Inflammatory macrophage (primary cell): ENCODE results near the gene TUBA8.
A peak's percentile ranks its signal among the peaks of the same experiment; 100 is the strongest.
"Not testable (repeated sequence)": the region's sequence is repeated elsewhere in the genome, so short reads cannot be mapped to it uniquely, and the experiment has no call there.

ENCODE experiments used
- DNase-seq, 2 donors: peaks; one replicate each; pipeline ENCODE4 v3.0.0-alpha.2; 2020 to 2022
- total RNA-seq, 18 experiments: gene quantifications; one replicate each; lab custom pipeline; 2026; ENCODE audit warnings: mixed read lengths in 6 of 18, inconsistent platforms in 2 of 18; lab: John Stamatoyannopoulos, UW

The TUBA8 gene
- total RNA-seq: 0 to 0.87 (median 0.09) reads per million in 18 experiments

DNA sequence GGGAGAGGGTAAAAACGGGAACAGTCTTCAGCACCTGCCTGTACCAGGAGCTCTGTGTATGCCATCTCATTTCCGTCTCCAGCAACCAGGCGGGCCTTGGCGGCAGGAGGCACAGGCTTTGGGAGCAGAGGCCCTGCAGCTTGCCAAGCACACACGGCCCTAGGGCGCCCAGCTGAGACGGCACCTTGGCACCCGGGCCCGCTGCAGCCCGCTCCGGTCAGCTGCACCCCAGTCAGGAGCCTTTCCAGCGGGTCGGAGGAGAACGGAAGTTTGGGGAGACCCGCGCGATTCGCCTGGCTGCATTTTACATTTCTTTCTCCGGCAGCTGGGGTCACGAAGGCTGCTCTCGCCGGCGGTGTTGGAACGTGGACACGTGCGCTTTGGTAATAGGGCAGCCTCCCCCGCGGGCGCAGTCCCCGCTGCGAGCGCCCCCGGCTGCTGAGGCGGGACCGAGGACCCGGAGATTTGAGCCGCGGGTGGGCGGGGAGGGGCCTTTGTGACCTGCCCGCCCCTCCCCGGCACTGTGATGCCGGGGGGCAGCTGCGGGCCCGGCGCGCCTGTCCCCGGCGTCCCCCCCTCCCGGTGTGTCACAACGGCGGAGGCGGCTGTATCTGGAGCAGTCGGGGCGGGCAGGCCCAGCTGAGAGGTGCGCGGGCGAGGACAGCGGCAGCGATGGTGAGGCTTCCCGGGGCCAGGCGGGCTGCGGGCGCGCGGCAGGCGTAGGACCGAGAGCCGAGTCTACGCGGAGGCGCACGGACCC lies at the start of gene TUBA8:
TUBA8 (plus strand) TSS at position 616 of the 760 bp plus-strand sequence; CDS start at position 673, 57 bp downstream.
- peak in 1 of 2 donors; percentile 35 for DNase-seq

DNA sequence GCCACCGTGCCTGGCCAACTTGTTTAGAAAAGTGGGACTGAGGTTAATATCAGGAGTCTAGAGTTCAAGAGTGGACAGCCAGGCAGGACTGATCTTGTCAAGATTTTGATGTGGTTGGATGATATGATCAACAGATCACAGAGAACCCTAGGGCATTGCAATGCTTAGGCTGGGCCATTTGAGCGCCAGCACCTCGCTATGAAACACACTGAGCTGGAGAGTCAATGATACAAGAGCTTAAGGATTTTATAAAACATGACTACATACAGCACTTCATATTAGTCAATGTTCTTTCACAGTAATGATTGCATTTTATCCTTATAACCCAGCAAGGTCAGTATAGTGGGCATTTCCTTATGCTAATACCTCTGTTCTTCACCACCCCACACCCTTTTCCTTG lies 48.2 kb upstream of the TUBA8 start:
- DNase-seq: no peak

DNA sequence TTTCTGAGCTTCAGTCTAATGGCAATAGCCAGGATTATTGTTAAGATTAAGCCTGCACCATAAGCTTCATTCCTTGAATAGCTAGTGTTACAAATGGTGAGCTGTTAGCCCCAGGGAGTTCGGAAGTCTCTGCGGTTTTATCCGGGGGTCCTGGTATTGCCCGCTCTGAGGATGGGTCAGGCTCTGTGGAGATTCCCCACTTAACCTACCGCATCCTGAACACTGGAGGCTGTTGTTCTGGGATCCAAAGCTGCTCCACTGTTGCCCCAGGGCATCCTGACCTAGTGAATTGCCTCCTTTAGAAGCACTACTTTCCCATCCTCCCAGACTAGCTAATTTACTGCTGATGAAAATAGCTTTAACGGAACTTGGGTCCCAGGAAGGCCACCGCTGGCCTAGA lies 47.3 kb upstream of the TUBA8 start:
- no peak for DNase-seq

DNA sequence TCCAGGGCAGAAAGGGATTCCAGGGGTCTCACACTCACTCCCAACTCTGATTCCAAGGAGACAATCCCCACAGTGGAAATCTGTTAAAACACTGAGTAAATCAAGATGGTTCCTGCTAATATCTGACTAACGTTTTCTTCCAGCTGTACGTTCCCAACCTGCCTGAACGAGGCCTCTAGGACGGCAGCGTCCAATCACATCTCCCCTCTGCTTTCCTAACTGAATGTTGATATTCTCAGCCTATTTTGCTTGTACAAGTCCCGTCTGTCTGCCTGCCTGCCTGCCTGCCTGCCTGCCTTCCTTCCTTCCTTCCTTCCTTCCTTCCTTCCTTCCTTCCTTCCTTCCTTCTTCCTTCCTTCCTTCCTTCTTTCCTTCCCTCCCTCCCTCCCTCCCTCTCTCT lies 46.9 kb upstream of the TUBA8 start:
- not testable (repeated sequence) for DNase-seq

DNA sequence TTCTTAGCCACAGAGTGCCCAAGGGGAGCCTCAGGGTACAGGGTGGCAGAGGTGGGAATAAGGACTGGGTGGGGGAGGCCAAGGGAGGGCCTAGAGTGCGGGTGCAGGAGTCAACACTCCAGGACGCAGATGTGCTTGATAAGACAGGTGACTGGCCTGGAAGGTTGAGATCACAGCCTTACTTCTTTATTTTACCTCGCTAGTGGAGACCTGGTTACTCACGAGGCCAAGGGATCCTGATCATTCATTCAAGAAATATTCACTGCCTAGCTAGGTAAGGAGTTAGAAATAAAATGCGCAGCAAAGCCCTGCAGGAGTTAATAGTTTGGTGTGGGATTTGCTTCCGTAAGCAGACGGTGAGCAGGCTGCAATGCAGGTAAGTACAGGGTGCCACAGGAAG lies 46.0 kb upstream of the TUBA8 start:
- no peak for DNase-seq

DNA sequence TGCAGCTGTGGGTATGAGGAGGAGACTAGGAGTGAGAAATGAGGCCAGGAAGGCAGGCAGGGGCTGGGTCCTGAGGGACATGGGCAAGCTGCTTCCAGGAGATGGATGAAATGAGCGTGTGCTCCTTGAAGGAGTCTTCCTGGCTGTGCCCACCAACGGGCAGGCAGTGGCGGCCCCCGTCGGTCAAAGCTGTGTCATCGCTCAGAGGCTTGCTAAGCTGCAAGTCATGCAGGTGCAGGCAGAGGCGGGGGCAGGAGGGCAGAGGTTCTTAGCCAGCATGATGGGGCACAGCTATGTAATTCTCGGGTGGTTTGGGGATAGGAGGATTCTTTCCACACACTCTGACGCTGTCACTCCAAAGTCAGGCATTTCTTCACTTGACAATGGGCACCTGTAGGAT lies 45.4 kb upstream of the TUBA8 start:
- no peak for DNase-seq

DNA sequence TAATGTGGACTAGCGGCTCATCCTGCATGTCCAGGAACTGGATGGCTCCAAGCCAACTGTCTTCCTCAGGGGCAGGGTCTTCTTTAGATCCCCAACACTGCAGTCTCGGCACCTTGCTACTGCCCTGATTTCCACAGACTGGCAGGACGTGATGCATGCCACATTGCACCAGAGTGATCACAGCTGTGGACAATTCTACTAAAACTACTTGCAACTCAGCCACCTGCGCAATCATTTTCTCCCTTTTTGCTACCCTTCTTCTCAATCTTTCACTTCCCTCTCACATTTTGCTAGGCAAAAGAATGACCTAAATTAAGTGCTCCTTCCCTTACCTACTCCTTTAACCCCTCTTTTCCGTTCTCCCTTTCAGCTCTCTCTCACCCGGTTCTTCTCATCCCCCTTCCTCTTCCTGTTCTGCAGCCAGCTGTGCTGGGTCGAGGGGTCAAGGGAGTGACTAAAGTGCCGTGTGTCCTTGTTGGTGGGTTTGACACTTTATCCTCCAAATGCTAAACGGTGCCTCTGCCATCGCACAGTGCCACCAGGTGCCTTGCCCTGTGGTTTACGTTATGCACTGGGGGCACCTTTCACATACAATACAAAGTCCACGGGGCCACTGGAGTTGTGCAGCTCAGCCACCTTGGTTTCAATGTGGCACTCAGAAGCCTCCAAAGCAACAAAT lies 44.3 kb upstream of the TUBA8 start:
- no peak for DNase-seq

DNA sequence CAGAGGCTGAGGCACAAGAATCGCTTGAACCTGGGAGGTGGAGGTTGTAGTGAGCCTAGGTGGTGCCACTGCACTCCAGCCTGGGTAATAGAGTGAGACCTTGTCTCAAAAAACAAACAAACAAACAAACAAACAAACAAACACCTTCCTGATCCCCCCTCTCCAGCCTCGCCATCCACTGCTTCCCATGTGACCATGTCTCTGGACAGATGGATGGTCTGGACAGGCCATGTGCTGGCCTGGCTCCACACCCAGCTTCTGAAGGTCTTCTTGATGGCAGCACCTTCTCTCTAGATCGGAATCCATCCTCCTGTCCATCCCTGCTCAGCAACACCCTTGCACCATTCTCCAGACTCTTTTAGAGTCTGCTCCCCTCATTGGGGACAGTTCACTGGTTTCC lies 43.5 kb upstream of the TUBA8 start:
- DNase-seq: no peak

DNA sequence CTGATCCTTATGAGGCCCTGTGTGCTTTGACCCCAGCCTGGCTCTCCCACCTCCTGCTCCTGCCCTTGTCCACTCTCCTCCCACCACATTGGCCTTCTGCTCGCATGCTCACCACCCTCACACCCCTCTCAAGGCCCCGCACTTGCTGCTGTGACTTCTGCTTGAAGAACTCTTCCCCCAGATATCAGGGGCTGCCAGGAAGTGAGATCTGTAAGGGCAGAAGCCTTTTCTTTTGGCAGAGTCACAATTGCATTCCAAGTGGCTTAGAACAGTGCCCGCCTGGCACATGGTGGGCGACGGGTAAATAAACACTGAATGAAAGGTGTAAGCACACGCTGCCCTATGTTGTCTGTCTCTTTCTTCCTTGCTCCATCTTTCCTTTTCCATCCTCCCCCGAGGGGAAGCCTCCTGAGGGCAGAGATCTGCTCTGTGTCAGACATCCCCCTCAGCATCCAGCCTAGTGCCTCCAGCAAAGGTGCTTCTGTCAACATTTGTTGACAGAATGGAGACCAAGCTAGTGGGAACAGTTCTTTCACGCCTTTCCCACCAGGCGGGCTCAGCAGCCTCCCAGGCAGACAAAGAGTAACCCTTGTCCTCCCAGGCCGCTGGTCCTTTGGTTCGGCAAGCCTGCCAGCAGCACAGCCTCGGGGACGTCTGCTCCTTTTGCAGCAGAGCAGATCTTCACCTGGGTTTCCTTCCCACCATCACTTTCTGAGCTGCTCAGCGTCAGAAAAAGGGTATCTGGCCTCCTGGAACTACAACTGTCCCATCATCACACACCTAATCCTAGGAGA lies 42.9 kb upstream of the TUBA8 start:
- no peak for DNase-seq

DNA sequence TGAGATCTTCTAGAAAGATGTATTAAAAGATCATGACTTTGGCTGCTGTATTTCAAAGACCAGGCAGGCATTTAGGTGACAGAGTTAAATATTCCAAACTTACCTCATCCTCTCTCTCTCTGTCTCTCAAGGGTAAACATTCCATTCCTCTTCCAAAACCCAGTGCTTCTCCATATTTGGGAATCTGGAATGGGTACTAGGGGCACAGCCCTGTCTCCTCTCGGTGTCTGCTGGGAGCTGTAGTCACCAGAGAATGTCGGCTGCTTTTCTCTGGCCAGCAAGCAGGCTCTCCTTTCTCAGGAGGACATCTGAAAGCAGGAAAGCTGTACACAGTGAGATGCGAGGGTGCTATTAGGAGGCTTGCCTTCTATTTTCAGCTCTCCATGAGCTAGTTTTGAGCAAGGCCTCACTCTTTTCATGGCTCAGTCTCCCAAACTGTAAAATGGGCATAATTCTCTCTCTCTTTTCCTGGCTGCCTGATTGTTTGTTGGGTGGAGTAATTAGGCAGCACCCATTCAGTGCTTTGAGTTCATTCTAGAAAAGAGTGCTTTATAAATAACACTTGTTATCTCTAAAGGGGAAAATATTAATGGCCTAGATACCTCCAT lies 42.1 kb upstream of the TUBA8 start:
- no peak for DNase-seq

DNA sequence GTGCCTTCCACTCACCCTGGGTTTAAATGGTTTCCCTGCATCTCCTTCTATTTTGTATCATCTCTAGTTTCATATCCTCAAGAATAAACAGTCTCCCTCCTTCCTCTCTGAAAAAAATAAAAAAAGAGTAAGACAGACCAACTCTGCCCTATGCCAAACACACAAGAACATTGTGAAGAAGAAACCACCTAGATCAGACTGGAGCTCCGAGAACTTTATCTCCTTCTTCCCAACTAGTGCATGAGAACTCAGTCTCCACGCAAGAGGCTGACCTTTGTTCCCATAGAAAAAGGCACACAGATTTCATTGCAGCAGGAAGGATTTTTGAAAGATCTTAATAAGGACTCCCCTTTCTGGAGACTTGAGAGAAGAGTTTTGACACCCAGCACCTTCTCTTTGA lies 41.6 kb upstream of the TUBA8 start:
- no peak for DNase-seq

DNA sequence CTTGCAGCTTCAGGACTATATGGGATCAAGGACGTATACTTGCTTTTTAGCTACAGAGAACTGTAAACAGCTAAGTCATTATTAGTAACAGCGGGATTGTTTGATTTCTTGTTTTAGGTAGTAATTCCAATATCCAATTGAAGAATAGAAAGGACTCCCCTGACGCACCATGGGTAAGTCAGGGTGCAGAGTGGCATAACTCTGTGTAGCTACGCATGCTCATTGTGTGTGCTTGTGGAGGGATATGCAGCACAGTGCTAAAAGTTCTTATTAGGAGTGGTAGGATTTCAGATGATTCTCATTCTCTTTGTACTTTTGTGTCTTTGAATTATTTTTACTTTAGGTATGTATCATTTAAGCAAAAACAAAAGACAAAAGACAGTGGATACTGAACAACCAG lies 40.6 kb upstream of the TUBA8 start:
- DNase-seq: no peak

DNA sequence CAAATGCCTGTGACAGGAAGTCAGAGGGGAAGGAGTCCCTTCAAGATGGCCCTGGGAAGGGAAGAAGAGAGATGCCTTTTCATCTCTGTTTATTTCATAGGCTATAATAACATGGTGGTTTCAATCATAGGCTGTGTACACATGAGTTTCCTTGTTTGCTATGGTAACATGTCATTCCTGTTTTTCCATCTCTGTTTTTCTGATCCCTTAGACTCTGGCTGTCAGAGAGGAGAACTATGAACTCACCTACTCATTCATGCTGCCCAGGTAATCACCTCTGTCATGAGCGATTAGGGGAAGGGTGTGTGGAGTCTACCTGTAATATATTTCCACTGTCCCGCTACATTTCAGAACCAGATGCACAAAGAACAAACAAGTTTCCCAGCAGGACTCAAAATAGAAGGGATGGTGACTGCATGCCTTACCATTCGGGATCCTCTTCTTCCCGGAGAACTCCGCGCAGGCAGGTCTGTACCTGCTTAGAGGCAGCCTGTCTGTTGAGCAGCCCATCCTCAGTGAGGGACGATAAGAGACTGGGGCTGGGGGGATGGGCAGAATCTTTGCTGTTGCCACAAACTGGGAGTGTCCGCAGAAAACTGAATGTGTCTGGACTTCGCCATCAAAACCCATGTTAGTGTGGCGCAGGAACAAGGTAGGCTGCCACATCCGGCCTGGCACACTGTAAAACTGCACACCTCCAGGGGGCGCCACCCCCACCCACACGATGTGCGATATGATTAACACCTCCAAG lies 39.9 kb upstream of the TUBA8 start:
- DNase-seq: no peak

DNA sequence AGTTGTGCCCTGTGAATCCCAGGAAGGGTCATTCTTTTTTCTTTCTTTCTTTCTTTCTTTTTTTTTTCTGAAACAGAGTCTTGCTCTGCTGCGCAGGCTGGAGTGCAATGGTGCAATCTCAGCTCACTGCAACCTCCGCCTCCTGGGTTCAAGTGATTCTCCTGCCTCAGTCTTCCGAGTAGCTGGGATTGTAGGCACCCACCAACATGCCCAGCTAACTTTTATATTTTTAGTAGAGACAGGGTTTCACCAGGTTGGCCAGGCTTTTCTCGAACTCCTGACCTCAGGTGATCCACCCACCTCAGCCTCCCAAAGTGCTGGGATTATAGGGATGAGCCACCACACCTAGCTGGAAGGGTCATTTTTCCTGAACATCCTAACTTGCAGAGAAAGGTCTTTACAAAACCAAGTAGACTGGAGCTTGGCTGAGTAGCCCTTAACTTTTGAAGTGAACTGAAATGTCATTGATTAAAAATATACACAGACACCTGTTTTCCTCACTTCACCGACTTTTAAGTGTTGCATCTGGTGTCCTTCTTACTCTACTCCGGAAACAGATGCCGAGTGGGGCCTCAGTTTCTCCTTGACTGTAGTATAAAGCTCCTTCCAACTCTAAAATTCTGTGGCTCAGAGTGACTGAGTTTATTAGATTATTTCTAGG lies 39.2 kb upstream of the TUBA8 start:
- not testable (repeated sequence) for DNase-seq

DNA sequence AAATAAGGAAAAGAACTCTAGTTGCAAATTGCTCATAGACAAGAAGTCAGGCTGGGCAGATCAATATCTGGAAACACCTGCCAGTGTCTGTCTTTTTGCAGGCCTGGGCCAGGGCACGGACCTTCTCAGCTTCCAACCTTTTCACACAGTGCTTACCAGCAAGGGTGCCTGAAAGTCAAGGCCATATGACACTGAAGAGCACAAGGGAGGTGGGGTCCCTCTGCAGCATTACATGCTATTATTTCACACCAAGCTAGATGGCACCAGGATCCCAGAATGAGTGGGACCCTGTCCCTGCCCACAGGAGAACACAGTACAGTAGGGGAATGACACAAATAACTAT lies 38.7 kb upstream of the TUBA8 start:
- no peak for DNase-seq

DNA sequence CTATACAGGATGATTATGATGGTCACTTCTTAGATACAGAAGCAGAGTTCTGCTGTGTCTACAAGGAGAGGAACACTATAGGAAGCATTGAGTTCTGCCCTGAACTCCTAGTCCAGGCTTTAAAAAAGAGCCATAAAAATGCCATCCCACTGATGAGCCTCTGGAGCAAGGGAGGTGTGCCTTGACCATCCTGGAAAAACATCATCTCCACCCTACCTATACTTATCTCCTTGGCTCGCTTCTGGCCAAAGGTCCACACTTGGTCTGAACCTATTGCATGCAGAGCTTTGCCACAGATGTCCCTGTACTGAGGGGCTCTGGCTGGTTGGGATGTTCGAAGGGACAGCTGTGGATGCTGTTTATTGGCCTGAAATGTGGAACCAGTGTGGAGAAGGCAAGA lies 37.1 kb upstream of the TUBA8 start:
- DNase-seq: no peak

DNA sequence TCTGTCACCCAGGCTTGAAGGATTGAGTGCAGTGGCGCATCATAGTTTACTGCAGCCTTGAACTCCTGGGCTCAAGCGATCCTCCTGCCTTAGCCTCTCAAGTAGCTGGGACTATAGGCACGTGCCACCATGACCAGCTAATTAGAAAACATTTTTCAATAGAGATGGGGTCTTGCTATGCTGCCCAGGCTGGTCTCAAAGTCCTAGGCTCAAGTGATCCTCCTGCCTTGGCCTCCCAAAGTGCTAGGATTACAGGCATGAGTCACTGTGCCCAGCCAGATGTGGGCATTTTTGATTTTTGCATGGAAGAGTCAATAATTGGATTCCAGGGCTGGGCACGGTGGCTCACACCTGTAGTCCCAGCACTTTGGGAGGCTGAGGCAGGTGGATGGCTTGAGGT lies 36.7 kb upstream of the TUBA8 start:
- DNase-seq: not testable (repeated sequence)

DNA sequence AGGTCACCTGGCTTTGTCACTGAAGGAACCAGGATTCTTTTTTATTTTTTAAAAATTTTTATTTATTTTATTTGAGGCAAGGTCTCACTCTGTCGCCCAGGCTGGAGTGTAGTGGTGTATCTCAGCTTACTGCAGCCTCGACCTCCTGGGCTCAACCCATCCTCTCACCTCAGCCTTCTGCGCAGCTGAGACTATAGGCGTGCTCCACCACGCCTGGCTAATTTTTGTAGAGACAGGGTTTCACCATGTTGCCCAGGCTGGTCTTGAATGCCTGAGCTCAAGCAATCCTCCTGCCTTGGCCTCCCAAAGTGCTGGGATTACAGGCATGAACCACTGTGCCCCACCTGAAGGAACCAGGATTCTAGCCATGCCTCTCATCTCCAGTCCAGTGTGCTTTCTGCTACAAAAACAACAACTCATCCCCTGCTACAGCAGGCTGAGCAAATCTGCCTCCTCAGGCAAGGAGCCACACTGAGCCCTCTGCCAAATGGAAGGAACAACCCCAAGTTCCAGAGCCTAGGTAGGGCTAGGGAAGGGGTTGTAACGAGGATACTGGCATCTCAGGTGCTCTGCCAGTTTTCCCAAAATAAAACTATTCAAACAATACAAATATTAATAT lies 35.4 kb upstream of the TUBA8 start:
- no peak for DNase-seq

DNA sequence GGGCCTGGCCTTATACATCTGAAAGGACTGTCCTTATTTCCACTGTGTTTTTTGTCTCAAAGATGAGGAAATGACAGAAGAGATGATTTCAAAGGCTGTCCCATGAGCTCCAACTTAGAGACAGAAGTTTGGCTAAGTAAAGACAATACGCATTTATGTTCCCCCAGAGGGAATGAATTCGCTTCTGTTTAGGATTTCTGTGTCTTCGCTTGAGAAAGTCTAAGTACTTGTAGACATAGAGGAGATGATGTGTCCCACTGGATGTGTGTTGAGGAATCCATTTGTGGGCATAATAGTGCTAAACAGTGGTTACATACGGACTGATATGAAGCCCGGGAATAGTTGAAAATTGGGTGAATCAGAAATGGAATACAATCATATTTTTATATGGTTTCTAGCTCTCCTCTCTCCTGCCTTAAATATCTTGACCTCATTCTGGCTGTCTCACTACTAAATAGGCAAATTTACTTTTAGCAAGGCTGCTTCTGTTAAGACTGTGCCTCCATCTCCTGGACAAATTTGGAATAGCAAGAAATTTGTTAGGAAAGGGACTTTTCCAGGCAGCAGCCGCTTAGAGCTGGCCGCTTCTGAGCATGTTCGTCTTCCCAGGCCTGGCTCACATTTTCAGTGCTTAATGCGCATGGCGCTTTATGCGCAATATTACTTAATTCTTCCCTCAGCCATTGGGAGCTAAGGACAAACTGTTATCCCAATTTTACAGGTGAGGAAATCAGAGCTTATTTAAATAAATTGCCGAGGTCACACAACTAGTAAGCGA lies 34.7 kb upstream of the TUBA8 start:
- peak; percentile 88 to 93 for DNase-seq

DNA sequence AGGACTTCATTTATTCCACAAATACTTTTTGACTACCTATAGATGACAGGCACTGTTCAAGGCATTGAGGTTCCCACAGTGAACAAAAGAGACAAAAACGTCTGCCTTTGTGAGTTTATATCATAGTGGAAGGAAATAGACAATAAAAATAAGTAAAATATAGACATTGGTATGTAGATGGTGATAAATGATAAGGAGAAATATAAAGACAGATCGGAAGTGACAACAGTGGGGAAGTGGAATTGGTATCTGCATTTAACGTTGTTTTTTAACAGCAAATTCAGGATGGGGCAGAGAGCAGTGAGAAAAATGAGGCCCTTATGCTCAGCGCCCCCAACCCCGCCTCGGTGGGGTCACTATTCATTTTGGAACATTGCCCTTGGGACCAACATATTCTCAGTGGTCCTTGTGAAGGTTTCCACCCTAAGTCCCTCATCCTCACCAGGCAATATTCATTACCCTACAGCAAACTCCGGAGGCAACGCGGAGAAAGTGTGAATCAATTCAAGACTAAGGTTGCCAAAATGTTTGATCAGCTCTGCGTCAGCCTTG lies 33.4 kb upstream of the TUBA8 start:
- DNase-seq: no peak
